Keratinocyte (primary cell): ENCODE data around the gene CACNA1H.

ENCODE experiments used
- CTCF ChIP-seq, 3 experiments: IDR thresholded peaks in 1 of 3; conservative IDR thresholded peaks in 1 of 3; optimal IDR thresholded peaks in 1 of 3; 2 replicates in 2 of 3; 3 replicates in 1 of 3; pipeline versions ENCODE3 to v1.5.1; 2011; ENCODE audit warnings: low read length in 3 of 3, mild to moderate bottlenecking in 3 of 3, moderate library complexity in 2 of 3, control low read depth in 1 of 3, inconsistent platforms in 1 of 3; ENCODE audit not compliant: insufficient read depth in 2 of 3; ENCODE audit errors: extremely low read depth in 1 of 3
- EZH2 ChIP-seq: IDR thresholded peaks from one replicate; pipeline ENCODE4 v1.6.1; 2012; ENCODE audit warnings: inconsistent platforms, mild to moderate bottlenecking, low read length, moderate library complexity

GRCh38 chr16:1195393-1195666 lies 42.4 kb downstream of the CACNA1H start:
- no peak for TF ChIP-seq CTCF (optimal IDR thresholded peaks at IDR 0.05 in 1 of 3, IDR thresholded peaks at IDR 0.05 in 1 of 3, conservative IDR thresholded peaks at IDR 0.05 in 1 of 3; ENCODE audit: extremely low read depth in 1 of 3, insufficient read depth in 2 of 3, low read length in 3 of 3)
- TF ChIP-seq EZH2: no peak
